ENCODE data around the gene MISP. TPM values are rescaled to one million over a fixed set of nuclear protein-coding genes. Genes with fewer than 3 reads are reported as not detected.

Gene MISP
- total and polyA plus RNA-seq, 2 of the 13 experiments (the other 11 are each of a cell fraction or from before 2014, with no cell fraction given), result 0.67 to 1.3 TPM

DNA sequence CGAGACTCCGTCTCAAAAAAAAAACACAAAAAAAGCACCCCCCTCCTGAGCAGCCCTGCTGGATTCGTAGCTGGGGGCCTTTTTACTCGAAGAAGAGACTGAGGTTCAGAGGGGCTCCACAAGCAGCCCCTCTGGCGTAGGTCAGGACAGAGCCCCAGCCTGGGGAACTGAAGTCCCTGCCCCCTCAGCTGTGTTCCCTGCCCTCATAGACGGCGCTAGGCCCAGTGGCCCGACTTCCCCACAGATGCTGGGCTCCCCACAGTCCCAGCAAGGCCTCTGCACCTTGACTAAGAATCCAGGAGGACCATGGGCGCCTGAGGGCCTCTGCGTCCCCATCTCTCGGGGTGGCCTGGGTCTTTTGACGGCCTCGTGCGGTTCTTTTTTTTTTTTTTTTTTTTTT is 1.1 kb upstream of the MISP start:
- no peak overlapping the region for H3K27ac ChIP-seq (ENCODE audit: extremely low read length, insufficient read depth, low read length)
- ChIA-PET CTCF (ENCODE audit: low intra/inter-chr PET ratio, low total read pairs) (no interaction called here), POLR2A (interaction anchor here (5.2 kb wide), 1 partner anchor 10 kb away, joined by 81 read pairs; no protein-coding TSS in a partner anchor)
- H2AFZ ChIP-seq (ENCODE audit: low read length), result no peak overlapping the region
- intact Hi-C loops (cut with micrococcal nuclease; ENCODE audit: unreplicated experiment) (no loop called here), in situ Hi-C loops (cut with HindIII; ENCODE audit: extremely low pct_ligation_motif_present, low pct_unique_long_range_greater_than_20kb) (no loop called here)
- H3K79me2 ChIP-seq (ENCODE audit: insufficient read depth, low read length), result no peaks in the 10 kb centered on the region
- H4K20me1 ChIP-seq (ENCODE audit: insufficient read depth, low read length), result no peaks in the 10 kb centered on the region
- ATAC-seq (no peak), DNase-seq (ENCODE audit: low spot score) (no peak), FAIRE-seq (no peak)
- BruUV-seq (replicated peaks), result no TSS peak
- H3K27me3 ChIP-seq (ENCODE audit: control insufficient read depth in 1 of 2, insufficient read depth in 2 of 2, low read length in 2 of 2), result no peaks in the 10 kb centered on the region
- H3K36me3 ChIP-seq (replicated peaks in 1 of 2; ENCODE audit: control insufficient read depth in 1 of 2, insufficient read depth in 2 of 2, low read length in 2 of 2), result no peaks in the 10 kb centered on the region; a peak in 1 of 5 replicates
- no peak overlapping the region for H3K9ac ChIP-seq (ENCODE audit: insufficient read depth, low read depth, low read length)
- no peak overlapping the region for H3K4me2 ChIP-seq (ENCODE audit: low read depth, low read length)
- peaks cover 53% of the 10 kb centered on the region for H3K4me1 ChIP-seq (ENCODE audit: insufficient read depth, low read length)
- no peak overlapping the region for H3K4me3 ChIP-seq (replicated peaks in 1 of 3; ENCODE audit: insufficient read depth in 1 of 3, low read depth in 2 of 3, low read length in 3 of 3)
- TF ChIP-seq MZF1 (CRISPR knock-in tag; IDR thresholded peaks at IDR 0.05; ENCODE audit: borderline replicate concordance) (no peak), RBM22 (optimal IDR thresholded peaks at IDR 0.05; ENCODE audit: low read length) (no peak), GATAD1 (CRISPR knock-in tag; IDR thresholded peaks at IDR 0.05) (no peak), ZC3H13 (CRISPR knock-in tag; IDR thresholded peaks at IDR 0.05) (no peak), MTA1 (CRISPR knock-in tag; IDR thresholded peaks at IDR 0.05; ENCODE audit: borderline replicate concordance) (no peak), MEIS1 (CRISPR knock-in tag; IDR thresholded peaks at IDR 0.05; ENCODE audit: borderline replicate concordance) (no peak)
- TF ChIP-seq, protein P1, sequence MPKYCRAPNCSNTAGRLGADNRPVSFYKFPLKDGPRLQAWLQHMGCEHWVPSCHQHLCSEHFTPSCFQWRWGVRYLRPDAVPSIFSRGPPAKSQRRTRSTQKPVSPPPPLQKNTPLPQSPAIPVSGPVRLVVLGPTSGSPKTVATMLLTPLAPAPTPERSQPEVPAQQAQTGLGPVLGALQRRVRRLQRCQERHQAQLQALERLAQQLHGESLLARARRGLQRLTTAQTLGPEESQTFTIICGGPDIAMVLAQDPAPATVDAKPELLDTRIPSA (CRISPR knock-in tag; IDR thresholded peaks at IDR 0.05; ENCODE audit: borderline replicate concordance), result no peak
- TF ChIP-seq, protein P2, sequence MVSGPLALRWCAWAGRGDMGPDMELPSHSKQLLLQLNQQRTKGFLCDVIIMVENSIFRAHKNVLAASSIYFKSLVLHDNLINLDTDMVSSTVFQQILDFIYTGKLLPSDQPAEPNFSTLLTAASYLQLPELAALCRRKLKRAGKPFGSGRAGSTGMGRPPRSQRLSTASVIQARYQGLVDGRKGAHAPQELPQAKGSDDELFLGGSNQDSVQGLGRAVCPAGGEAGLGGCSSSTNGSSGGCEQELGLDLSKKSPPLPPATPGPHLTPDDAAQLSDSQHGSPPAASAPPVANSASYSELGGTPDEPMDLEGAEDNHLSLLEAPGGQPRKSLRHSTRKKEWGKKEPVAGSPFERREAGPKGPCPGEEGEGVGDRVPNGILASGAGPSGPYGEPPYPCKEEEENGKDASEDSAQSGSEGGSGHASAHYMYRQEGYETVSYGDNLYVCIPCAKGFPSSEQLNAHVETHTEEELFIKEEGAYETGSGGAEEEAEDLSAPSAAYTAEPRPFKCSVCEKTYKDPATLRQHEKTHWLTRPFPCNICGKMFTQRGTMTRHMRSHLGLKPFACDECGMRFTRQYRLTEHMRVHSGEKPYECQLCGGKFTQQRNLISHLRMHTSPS (CRISPR knock-in tag; IDR thresholded peaks at IDR 0.05; ENCODE audit: low read depth), result no peak
- no peaks in the 10 kb centered on the region for H3K9me3 ChIP-seq (ENCODE audit: low read length)
- 80% methylated on average over 8 of the region's 14 CpGs for WGBS (ENCODE audit: low lambda C conversion rate)

All from HepG2 (cell line).